H1 (cell line): Measurements from ENCODE around the gene NEDD8. TPM values are rescaled to one million over a fixed set of nuclear protein-coding genes. Genes with fewer than 3 reads are reported as not detected.
A peak's percentile ranks its signal among the peaks of the same experiment; 100 is the strongest.

Source experiments
- CTCF ChIA-PET: fragments of 300-600 bp; sonication (Branson Sonifier 250); formaldehyde crosslinking; loops from one replicate; lab custom pipeline; 2021; ENCODE audit not compliant: partially characterized antibody; lab: Charles Lee
- POLR2A ChIA-PET: fragments of 300-600 bp; sonication (Branson Sonifier 250); formaldehyde crosslinking; loops from one replicate; lab custom pipeline; 2021; ENCODE audit warnings: inconsistent platforms; ENCODE audit not compliant: partially characterized antibody; lab: Charles Lee
- DNase-seq, 2 experiments: peaks; one replicate each; pipeline versions ENCODE4 v3.0.0 to v3.0.0-alpha.2; 2010 to 2022; ENCODE audit warnings: low spot score in 2 of 2, low read depth in 1 of 2, mixed read lengths in 1 of 2
- FAIRE-seq: peaks from 2 replicates; lab custom pipeline; 2011; peaks lifted over from hg19 to GRCh38; lab: Jason Lieb, UNC
- H2AFZ ChIP-seq: 2 replicates; pipeline ENCODE4 v1.8.1; 2012; ENCODE audit warnings: low read length, inconsistent platforms
- H2AK5ac ChIP-seq: 2 replicates; pipeline ENCODE4 v1.6.1; 2013; ENCODE audit warnings: low read depth, low read length
- H2BK120ac ChIP-seq: replicated peaks from 2 replicates; pipeline ENCODE3; 2013; ENCODE audit warnings: low read depth, low read length, inconsistent platforms
- H2BK12ac ChIP-seq: 2 replicates; pipeline ENCODE4 v1.6.1; 2013; ENCODE audit warnings: low read depth, low read length
- H2BK15ac ChIP-seq: 2 replicates; pipeline ENCODE4 v1.6.1; 2013; ENCODE audit warnings: low read length
- H2BK20ac ChIP-seq: 2 replicates; pipeline ENCODE4 v1.6.1; 2013; ENCODE audit warnings: low read length
- H2BK5ac ChIP-seq: 2 replicates; pipeline ENCODE4 v1.6.1; 2013; ENCODE audit warnings: low read depth, low read length
- H3K14ac ChIP-seq: 2 replicates; pipeline ENCODE4 v1.6.1; 2013; ENCODE audit warnings: inconsistent platforms; ENCODE audit not compliant: insufficient read length
- H3K18ac ChIP-seq: 2 replicates; pipeline ENCODE4 v1.6.1; 2013; ENCODE audit warnings: low read length; ENCODE audit errors: extremely low read depth
- H3K23ac ChIP-seq: 2 replicates; pipeline ENCODE4 v1.6.1; 2013; ENCODE audit warnings: inconsistent platforms; ENCODE audit not compliant: insufficient read length
- H3K23me2 ChIP-seq: 2 replicates; pipeline ENCODE4 v1.6.1; 2013; ENCODE audit warnings: low read depth, low read length
- H3K27ac ChIP-seq: 2 replicates; pipeline ENCODE4 v1.6.1; 2011; ENCODE audit warnings: low read depth, low read length, inconsistent platforms
- H3K27me3 ChIP-seq, 4 experiments: replicated peaks in 1 of 4; 1 replicate in 1 of 4; 2 replicates in 3 of 4; pipeline versions ENCODE4 v1.6.1 to v1.8.1; 2011 to 2013; ENCODE audit warnings: low read length in 3 of 4, mild to moderate bottlenecking in 3 of 4, inconsistent platforms in 2 of 4, mixed read lengths in 2 of 4, moderate library complexity in 1 of 4; ENCODE audit not compliant: control insufficient read depth in 3 of 4, insufficient read depth in 3 of 4; ENCODE audit errors: extremely low read depth in 1 of 4
- H3K36me3 ChIP-seq, 4 experiments: 2 replicates each; pipeline versions ENCODE4 v1.6.1 to v1.8.1; 2011 to 2013; ENCODE audit warnings: mild to moderate bottlenecking in 4 of 4, low read length in 3 of 4, moderate library complexity in 2 of 4, control low read depth in 1 of 4, inconsistent platforms in 1 of 4; ENCODE audit not compliant: insufficient read depth in 4 of 4, control insufficient read depth in 2 of 4
- H3K4ac ChIP-seq: replicated peaks from 2 replicates; pipeline ENCODE3; 2013; ENCODE audit warnings: low read length, low read depth, mixed read lengths, inconsistent platforms; ENCODE audit not compliant: insufficient read length
- H3K4me1 ChIP-seq, 4 experiments: replicated peaks in 1 of 4; 1 replicate in 1 of 4; 2 replicates in 3 of 4; pipeline versions ENCODE4 v1.6.1 to v1.8.1; 2011 to 2013; ENCODE audit warnings: low read length in 3 of 4, inconsistent platforms in 2 of 4, mixed read lengths in 1 of 4; ENCODE audit not compliant: insufficient read depth in 4 of 4, control insufficient read depth in 3 of 4
- H3K4me2 ChIP-seq, 2 experiments: 2 replicates each; pipeline versions ENCODE4 v1.6.1 to v1.8.1; 2011 to 2013; ENCODE audit warnings: low read depth in 2 of 2, low read length in 2 of 2, control low read depth in 1 of 2, inconsistent platforms in 1 of 2, mild to moderate bottlenecking in 1 of 2; ENCODE audit not compliant: insufficient read depth in 1 of 2
- H3K4me3 ChIP-seq, 4 experiments: fragments of 200-600, 300-600 bp in 1 of 4; sonication (generic), shearing (Covaris generic), sonication (Bioruptor Twin) in 1 of 4; 2 replicates each; pipeline versions ENCODE4 v1.5.1 to v1.8.1; 2011 to 2016; ENCODE audit warnings: low read length in 4 of 4, low read depth in 3 of 4, control low read depth in 2 of 4, inconsistent platforms in 2 of 4, mild to moderate bottlenecking in 2 of 4, mixed read lengths in 1 of 4, moderate library complexity in 1 of 4; ENCODE audit not compliant: insufficient read depth in 2 of 4; ENCODE audit errors: extremely low read depth in 1 of 4
- H3K56ac ChIP-seq: replicated peaks from 2 replicates; pipeline ENCODE3; 2013; ENCODE audit warnings: low read depth, mild to moderate bottlenecking, mixed read lengths, low read length, inconsistent platforms; ENCODE audit not compliant: insufficient read length
- H3K79me1 ChIP-seq: 2 replicates; pipeline ENCODE4 v1.6.1; 2013; ENCODE audit warnings: low read depth, low read length, control low read depth
- H3K79me2 ChIP-seq, 2 experiments: 2 replicates each; pipeline versions ENCODE4 v1.6.1 to v1.8.1; 2012 to 2013; ENCODE audit warnings: low read length in 2 of 2, mild to moderate bottlenecking in 2 of 2, inconsistent platforms in 1 of 2; ENCODE audit not compliant: insufficient read depth in 2 of 2, control insufficient read depth in 1 of 2
- H3K9ac ChIP-seq, 4 experiments: replicated peaks in 1 of 4; 1 replicate in 1 of 4; 2 replicates in 3 of 4; pipeline versions ENCODE4 v1.6.1 to v1.8.1; 2011 to 2013; ENCODE audit warnings: low read depth in 3 of 4, low read length in 3 of 4, control low read depth in 2 of 4, mild to moderate bottlenecking in 2 of 4, moderate library complexity in 2 of 4, inconsistent platforms in 1 of 4; ENCODE audit errors: extremely low read depth in 1 of 4
- H3K9me3 ChIP-seq, 2 experiments: 2 replicates each; pipeline versions ENCODE4 v1.6.1 to v1.8.1; 2012 to 2013; ENCODE audit warnings: mild to moderate bottlenecking in 2 of 2, moderate library complexity in 2 of 2, control low read depth in 1 of 2, inconsistent platforms in 1 of 2, low read depth in 1 of 2, low read length in 1 of 2, mixed read lengths in 1 of 2; ENCODE audit not compliant: insufficient read depth in 2 of 2
- H4K20me1 ChIP-seq, 2 experiments: replicated peaks in 1 of 2; 2 replicates each; pipeline versions ENCODE3 to v1.8.1; 2011 to 2013; ENCODE audit warnings: inconsistent platforms in 2 of 2, low read length in 2 of 2, mild to moderate bottlenecking in 1 of 2; ENCODE audit not compliant: insufficient read depth in 2 of 2, control insufficient read depth in 1 of 2
- H4K5ac ChIP-seq: 2 replicates; pipeline ENCODE4 v1.6.1; 2013; ENCODE audit warnings: low read length, low read depth, mixed read lengths, inconsistent platforms; ENCODE audit not compliant: insufficient read length
- H4K8ac ChIP-seq: 2 replicates; pipeline ENCODE4 v1.8.0; 2013; ENCODE audit warnings: mild to moderate bottlenecking, moderate library complexity, low read length, inconsistent platforms; ENCODE audit not compliant: insufficient read depth; ENCODE audit errors: extremely low read depth
- H4K91ac ChIP-seq: replicated peaks from 2 replicates; pipeline ENCODE3; 2013; ENCODE audit warnings: low read length, mixed read lengths, inconsistent platforms; ENCODE audit not compliant: insufficient read length
- ATF2 ChIP-seq: IDR thresholded peaks from 2 replicates; pipeline ENCODE4 v1.6.1; 2012; ENCODE audit warnings: low read length, inconsistent platforms
- CHD1 ChIP-seq: IDR thresholded peaks from 2 replicates; pipeline ENCODE4 v1.6.1; 2012; ENCODE audit warnings: low read depth, low read length, improper control_type of control experiment
- CREB1 ChIP-seq: IDR thresholded peaks from 2 replicates; pipeline ENCODE4 v1.6.1; 2012; ENCODE audit warnings: inconsistent platforms
- CTBP2 ChIP-seq: IDR thresholded peaks from 2 replicates; pipeline ENCODE4 v1.7.0; 2011; ENCODE audit warnings: borderline replicate concordance, mild to moderate bottlenecking, moderate library complexity, mixed read lengths, low read length; ENCODE audit not compliant: insufficient read depth, insufficient read length
- GTF2F1 ChIP-seq: IDR thresholded peaks from 2 replicates; pipeline ENCODE4 v1.6.1; 2012; ENCODE audit warnings: low read depth, low read length, improper control_type of control experiment, borderline replicate concordance
- HDAC2 ChIP-seq, 2 experiments: fragments of 300-600 bp in 1 of 2; sonication (generic) in 1 of 2; IDR thresholded peaks; 2 replicates each; pipeline ENCODE4 v1.6.1; 2011 to 2012; ENCODE audit warnings: low read depth in 2 of 2, low read length in 2 of 2, mild to moderate bottlenecking in 2 of 2, moderate library complexity in 2 of 2, borderline replicate concordance in 1 of 2, inconsistent platforms in 1 of 2
- HDAC6 ChIP-seq: IDR thresholded peaks from one replicate; pipeline ENCODE4 v1.7.1; 2012; ENCODE audit warnings: low read depth, mild to moderate bottlenecking, inconsistent platforms, low read length, moderate library complexity
- MAX ChIP-seq: IDR thresholded peaks from 2 replicates; pipeline ENCODE4 v1.6.1; 2012; ENCODE audit warnings: inconsistent platforms
- PHF8 ChIP-seq: fragments of 200-600 bp; sonication (generic); conservative IDR thresholded peaks from 2 replicates; pipeline ENCODE4 v1.7.1; 2012; ENCODE audit warnings: low read depth, mild to moderate bottlenecking, inconsistent platforms, low read length, moderate library complexity
- POU5F1 ChIP-seq: IDR thresholded peaks from 2 replicates; pipeline ENCODE4 v1.6.1; 2011; ENCODE audit warnings: low read depth, mild to moderate bottlenecking, low read length, moderate library complexity
- RFX5 ChIP-seq: IDR thresholded peaks from 2 replicates; pipeline ENCODE4 v1.6.1; 2011; ENCODE audit warnings: low read depth, low read length, improper control_type of control experiment, borderline replicate concordance
- SP2 ChIP-seq: IDR thresholded peaks from 2 replicates; pipeline ENCODE4 v1.6.1; 2012; ENCODE audit warnings: mild to moderate bottlenecking, low read length, inconsistent platforms
- WGBS, 2 experiments: shearing (Covaris generic) in 1 of 2; methylation state at CpG; one replicate each; pipeline versions ENCODE4 v1.1.6 to v1.1.7; 2013 to 2015; ENCODE audit warnings: low lambda C conversion rate in 2 of 2, mixed read lengths in 2 of 2, inconsistent platforms in 1 of 2, low coverage in 1 of 2, missing lambda C conversion rate in 1 of 2; ENCODE audit not compliant: insufficient replicate concordance in 2 of 2, insufficient coverage in 1 of 2, insufficient read length in 1 of 2; ENCODE audit errors: extremely low coverage in 1 of 2, missing lambda C conversion rate in 1 of 2; 5-methylcytosine and 5-hydroxymethylcytosine counted together
- polyA plus RNA-seq, 7 experiments: library from polyadenylated mRNA; depleted of rRNA in 3 of 7; stranded (reverse) in 5 of 7; unstranded in 2 of 7; fragments of >200 nt in 5 of 7; fragments of 200-250 nt in 2 of 7; gene quantifications; 1 replicate in 5 of 7; 2 replicates in 1 of 7; 4 replicates in 1 of 7; pipeline versions ENCODE4 v1.2.1 to v1.2.3, GENCODE V29; 2011 to 2013; ENCODE audit warnings: missing spikeins in 2 of 7, mixed read lengths in 2 of 7
- total RNA-seq: library from RNA; stranded (reverse); fragmentation: NEBNext Ultra II Directional; extraction: Animal tissue kit (Norgen Biotek cat#: 25700); gene quantifications from 2 replicates; pipeline ENCODE4 v1.2.1, GENCODE V29; 2021

Gene NEDD8
- total and polyA plus RNA-seq, 2 of the 8 experiments (the other 6 are each of a cell fraction or from before 2014, with no cell fraction given), result 253 to 317 TPM

DNA sequence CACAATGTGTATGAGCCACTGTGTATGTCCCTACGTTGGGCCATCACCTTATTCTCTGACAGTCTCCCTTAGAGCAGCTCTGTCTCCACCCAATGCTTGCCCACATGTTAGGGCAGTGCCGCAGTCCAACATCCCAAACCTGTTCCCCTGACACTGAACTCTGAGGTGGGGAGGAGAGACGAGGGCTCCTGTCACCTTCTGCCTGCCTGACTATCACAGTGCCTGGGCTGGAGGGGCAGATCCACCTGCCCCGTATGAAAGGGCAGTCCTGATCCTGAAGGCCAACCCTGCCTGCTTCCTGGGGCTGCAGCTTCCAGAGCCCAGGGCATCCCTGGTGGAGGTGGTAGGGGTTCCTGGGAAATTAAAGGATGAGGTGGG lies 28.6 kb upstream of the NEDD8 start:
- ChIA-PET POLR2A (interaction anchor here (0.9 to 3.9 kb wide), 3 partner anchors 10 to 14 kb away, joined by 5 to 14 read pairs (median 6); no protein-coding TSS in a partner anchor), CTCF (interaction anchor here (0.6 to 3.6 kb wide), 4 partner anchors 11 to 124 kb away, joined by 3 to 13 read pairs (median 9); partner anchors contain the start of genes CIDEB, RABGGTA and TINF2)
- Histone ChIP-seq H3K4me3 (no peak overlapping the region), H3K4me1 (peaks cover 0 to 2% (median 0%) of the 10 kb centered on the region in 4 experiments; a peak in 1 of 7 replicates), H3K9ac (no peak overlapping the region), H4K91ac (no peak overlapping the region), H3K27ac (no peak overlapping the region), H2BK20ac (0 out of 2 replicates have a peak overlapping the region, but pooled peaks have one; percentile 15), H3K56ac (no peak overlapping the region), H3K23me2 (no peaks in the 10 kb centered on the region), H3K4me2 (no peak overlapping the region), H3K27me3 (no peaks in the 10 kb centered on the region; a peak in 1 of 7 replicates), H3K23ac (no peak overlapping the region), H2BK12ac (no peak overlapping the region), H3K14ac (no peak overlapping the region), H2BK5ac (no peak overlapping the region; the same call in 1 of the 2 replicates), H4K5ac (no peak overlapping the region), H3K4ac (no peak overlapping the region), H2BK120ac (no peak overlapping the region), H2AFZ (no peak overlapping the region), H3K79me2 (no peaks in the 10 kb centered on the region), H3K18ac (no peak overlapping the region), H2AK5ac (no peak overlapping the region), H3K36me3 (no peaks in the 10 kb centered on the region), H3K9me3 (no peaks in the 10 kb centered on the region), H2BK15ac (no peak overlapping the region), H4K8ac (no peak overlapping the region), H4K20me1 (peaks cover 0 to 2% of the 10 kb centered on the region in 2 experiments), H3K79me1 (no peaks in the 10 kb centered on the region)
- WGBS, 2 experiments, result 89% methylated on average over 4 of the region's 4 CpGs; no CpG with 5 or more reads in 1 of the 2 experiments
- FAIRE-seq, result no peak
- DNase-seq, result no peak
- TF ChIP-seq CREB1 (no peak), PHF8 (no peak), CHD1 (no peak), HDAC2 (IDR thresholded peaks at IDR 0.05; ENCODE audit: borderline replicate concordance in 1 of 2, low read depth in 2 of 2, low read length in 2 of 2) (no peak), MAX (no peak), HDAC6 (no peak), POU5F1 (no peak), RFX5 (no peak), ATF2 (no peak), CTBP2 (no peak), SP2 (no peak), GTF2F1 (no peak)
